MM.1S (cell line): Measurements from ENCODE around the gene ATOH1.

Source experiments
- DNase-seq: peaks from one replicate; pipeline ENCODE4 v3.0.0-alpha.2; 2015
- H2AFZ ChIP-seq: fragments of 300-600 bp; sonication (generic); 2 replicates; pipeline ENCODE4 v1.6.0; 2016; ENCODE audit warnings: antibody characterized with exemption, low read length
- H3F3A ChIP-seq: fragments of 300-600 bp; sonication (generic); 2 replicates; pipeline ENCODE4 v1.6.1; 2016; ENCODE audit warnings: mild to moderate bottlenecking, antibody characterized with exemption, low read length, moderate library complexity, mixed read lengths; ENCODE audit not compliant: insufficient read depth
- H3K27ac ChIP-seq: fragments of 300-600 bp; sonication (generic); 2 replicates; pipeline ENCODE4 v1.5.1; 2016; ENCODE audit warnings: mild to moderate bottlenecking, low read length
- H3K27me3 ChIP-seq: fragments of 300-600 bp; sonication (generic); replicated peaks from 2 replicates; pipeline ENCODE4 v1.6.0; 2016; ENCODE audit warnings: low read length; ENCODE audit not compliant: insufficient read depth
- H3K36me3 ChIP-seq: fragments of 300-600 bp; sonication (generic); replicated peaks from 2 replicates; pipeline ENCODE4 v1.6.1; 2016; ENCODE audit warnings: mild to moderate bottlenecking, low read length, mixed read lengths; ENCODE audit not compliant: insufficient read depth
- H3K4me1 ChIP-seq: fragments of 300-600 bp; sonication (generic); 2 replicates; pipeline ENCODE4 v1.6.1; 2016; ENCODE audit warnings: low read length, mixed read lengths
- H3K4me2 ChIP-seq: fragments of 300-600 bp; sonication (generic); 2 replicates; pipeline ENCODE4 v1.6.0; 2016; ENCODE audit warnings: low read depth, low read length
- H3K4me3 ChIP-seq: fragments of 300-600 bp; sonication (generic); 2 replicates; pipeline ENCODE4 v1.5.1; 2016; ENCODE audit warnings: low read length, mixed read lengths
- H3K79me2 ChIP-seq: fragments of 300-600 bp; sonication (generic); 2 replicates; pipeline ENCODE4 v1.6.1; 2016; ENCODE audit warnings: mixed run types, low read length, mixed read lengths
- H3K9ac ChIP-seq: fragments of 300-600 bp; sonication (generic); 2 replicates; pipeline ENCODE4 v1.6.1; 2016; ENCODE audit warnings: low read length, mixed read lengths
- H3K9me2 ChIP-seq: fragments of 300-600 bp; sonication (generic); replicated peaks from 2 replicates; pipeline ENCODE4 v1.6.1; 2016; ENCODE audit warnings: mild to moderate bottlenecking, low read length, mixed read lengths; ENCODE audit not compliant: insufficient read depth
- H3K9me3 ChIP-seq: fragments of 300-600 bp; sonication (generic); replicated peaks from 2 replicates; pipeline ENCODE4 v1.6.1; 2016; ENCODE audit warnings: mild to moderate bottlenecking, low read length, mixed read lengths; ENCODE audit not compliant: insufficient read depth
- H4K20me1 ChIP-seq: fragments of 300-600 bp; sonication (generic); 2 replicates; pipeline ENCODE4 v1.6.1; 2016; ENCODE audit warnings: mild to moderate bottlenecking, low read length, moderate library complexity, mixed read lengths; ENCODE audit not compliant: insufficient read depth
- EZH2 ChIP-seq: fragments of 300-600 bp; sonication (generic); optimal IDR thresholded peaks from 2 replicates; pipeline ENCODE3; 2017; ENCODE audit warnings: low read depth, mild to moderate bottlenecking, antibody characterized with exemption, low read length, mixed read lengths
- EZH2phosphoT487 ChIP-seq: fragments of 300-600 bp; sonication (generic); IDR thresholded peaks from 2 replicates; pipeline ENCODE4 v1.6.1; 2018; ENCODE audit warnings: antibody characterized with exemption, low read length
- TF ChIP-seq, protein P1 (sequence below): fragments of 300-600 bp; sonication (generic); IDR thresholded peaks from 2 replicates; pipeline ENCODE4 v1.5.1; 2016; ENCODE audit warnings: antibody characterized with exemption, low read length, mixed read lengths

The ATOH1 gene

DNA sequence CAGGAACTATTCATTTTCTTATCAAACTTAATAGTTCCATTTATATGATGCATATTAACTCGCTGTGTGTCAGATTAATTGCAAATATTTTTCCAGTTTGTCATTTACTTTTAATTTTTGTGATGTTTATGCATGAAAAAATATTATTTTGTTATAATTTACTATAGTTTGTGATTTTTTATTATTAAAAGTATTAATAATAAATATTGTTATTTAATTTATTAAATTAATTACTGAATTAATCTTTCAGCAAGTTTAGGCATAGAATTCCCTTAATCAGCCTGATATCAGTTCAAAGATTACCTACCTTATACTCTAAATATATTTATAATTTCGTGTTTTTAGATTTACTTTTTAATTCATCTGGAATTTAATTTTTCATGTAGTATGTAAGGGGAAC is 15.5 kb upstream of the ATOH1 start:
- Histone ChIP-seq H3K4me3 (no peak overlapping the region), H3K79me2 (no peaks in the 10 kb centered on the region), H3K9me2 (no peaks in the 10 kb centered on the region), H3K36me3 (no peaks in the 10 kb centered on the region), H3K27ac (no peak overlapping the region), H3K27me3 (no peaks in the 10 kb centered on the region), H3K4me1 (no peaks in the 10 kb centered on the region), H4K20me1 (no peaks in the 10 kb centered on the region), H3K9me3 (no peaks in the 10 kb centered on the region), H3K9ac (no peak overlapping the region), H2AFZ (no peak overlapping the region), H3K4me2 (no peak overlapping the region), H3F3A (no peaks in the 10 kb centered on the region)
- DNase-seq = no peak
- TF ChIP-seq, protein P1, sequence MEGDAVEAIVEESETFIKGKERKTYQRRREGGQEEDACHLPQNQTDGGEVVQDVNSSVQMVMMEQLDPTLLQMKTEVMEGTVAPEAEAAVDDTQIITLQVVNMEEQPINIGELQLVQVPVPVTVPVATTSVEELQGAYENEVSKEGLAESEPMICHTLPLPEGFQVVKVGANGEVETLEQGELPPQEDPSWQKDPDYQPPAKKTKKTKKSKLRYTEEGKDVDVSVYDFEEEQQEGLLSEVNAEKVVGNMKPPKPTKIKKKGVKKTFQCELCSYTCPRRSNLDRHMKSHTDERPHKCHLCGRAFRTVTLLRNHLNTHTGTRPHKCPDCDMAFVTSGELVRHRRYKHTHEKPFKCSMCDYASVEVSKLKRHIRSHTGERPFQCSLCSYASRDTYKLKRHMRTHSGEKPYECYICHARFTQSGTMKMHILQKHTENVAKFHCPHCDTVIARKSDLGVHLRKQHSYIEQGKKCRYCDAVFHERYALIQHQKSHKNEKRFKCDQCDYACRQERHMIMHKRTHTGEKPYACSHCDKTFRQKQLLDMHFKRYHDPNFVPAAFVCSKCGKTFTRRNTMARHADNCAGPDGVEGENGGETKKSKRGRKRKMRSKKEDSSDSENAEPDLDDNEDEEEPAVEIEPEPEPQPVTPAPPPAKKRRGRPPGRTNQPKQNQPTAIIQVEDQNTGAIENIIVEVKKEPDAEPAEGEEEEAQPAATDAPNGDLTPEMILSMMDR = no peak
- TF ChIP-seq EZH2 = no peak

DNA sequence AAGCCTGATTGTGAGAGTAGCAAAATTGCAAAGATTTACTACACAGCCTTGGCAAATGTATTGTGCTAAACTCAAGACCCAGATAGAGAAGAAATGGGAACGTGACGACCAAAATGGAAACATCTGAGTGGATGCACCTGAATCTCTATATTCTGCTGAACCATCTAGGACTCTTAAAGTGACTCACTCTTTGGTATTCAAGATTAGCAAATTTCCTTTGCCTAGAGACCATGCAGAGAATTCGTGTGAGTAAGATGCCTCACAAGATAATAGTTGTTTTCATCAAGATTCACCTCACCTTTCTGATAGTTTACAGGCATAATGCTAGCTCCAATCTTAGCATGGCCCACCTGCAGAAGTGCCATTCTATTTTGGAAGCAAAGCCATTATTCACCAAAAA is 14.4 kb upstream of the ATOH1 start:
- Histone ChIP-seq H4K20me1 (no peaks in the 10 kb centered on the region), H3K79me2 (no peaks in the 10 kb centered on the region), H3K36me3 (no peaks in the 10 kb centered on the region), H3K4me1 (no peaks in the 10 kb centered on the region), H3K4me2 (no peak overlapping the region), H3F3A (no peaks in the 10 kb centered on the region), H3K4me3 (no peak overlapping the region), H3K9me3 (no peaks in the 10 kb centered on the region), H3K27me3 (no peaks in the 10 kb centered on the region), H3K27ac (no peak overlapping the region), H2AFZ (no peak overlapping the region), H3K9ac (no peak overlapping the region), H3K9me2 (no peaks in the 10 kb centered on the region)
- DNase-seq = no peak
- TF ChIP-seq EZH2phosphoT487 = no peak
- TF ChIP-seq, protein P1 = no peak
- no peak for TF ChIP-seq EZH2

DNA sequence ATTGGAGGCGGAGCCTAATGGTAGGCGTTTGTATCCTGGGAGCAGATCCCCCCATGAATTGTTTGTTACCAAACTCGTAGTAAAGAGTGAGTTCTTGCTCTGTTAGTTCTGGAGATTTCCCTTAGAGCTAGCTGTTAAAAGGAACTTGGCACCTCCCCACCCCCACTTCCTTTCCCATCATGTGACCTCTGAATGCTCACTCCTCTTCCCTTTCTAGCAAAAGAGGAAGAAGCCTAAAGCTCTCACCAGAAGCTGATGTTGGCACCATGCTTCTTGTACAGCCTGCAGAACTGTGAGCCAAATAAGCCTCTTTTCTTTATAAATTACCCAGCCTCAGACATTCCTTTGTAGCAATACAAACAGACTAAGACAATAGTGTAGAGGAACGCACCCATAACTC is 13.8 kb upstream of the ATOH1 start:
- H3K9ac ChIP-seq = no peak overlapping the region
- H3K79me2 ChIP-seq = no peaks in the 10 kb centered on the region
- peak; percentile 19 for DNase-seq
- H2AFZ ChIP-seq = no peak overlapping the region
- no peaks in the 10 kb centered on the region for H3K4me1 ChIP-seq
- H3K4me3 ChIP-seq = no peak overlapping the region
- H4K20me1 ChIP-seq = no peaks in the 10 kb centered on the region
- H3K27ac ChIP-seq = no peak overlapping the region
- TF ChIP-seq, protein P1 = no peak
- TF ChIP-seq EZH2 (no peak), EZH2phosphoT487 (no peak)
- H3K4me2 ChIP-seq = no peak overlapping the region
- no peaks in the 10 kb centered on the region for H3K9me3 ChIP-seq
- no peaks in the 10 kb centered on the region for H3K9me2 ChIP-seq
- H3K36me3 ChIP-seq = no peaks in the 10 kb centered on the region
- H3K27me3 ChIP-seq = no peaks in the 10 kb centered on the region
- no peaks in the 10 kb centered on the region for H3F3A ChIP-seq
